ENCODE measurements around the gene C11orf65. TPM values are rescaled to one million over a fixed set of nuclear protein-coding genes. Genes with fewer than 3 reads are reported as not detected.
"Not testable (repeated sequence)": the region's sequence is repeated elsewhere in the genome, so short reads cannot be mapped to it uniquely, and the experiment has no call there.

C11orf65 gene
- total RNA-seq, 1 donor, result 0.86 TPM

DNA sequence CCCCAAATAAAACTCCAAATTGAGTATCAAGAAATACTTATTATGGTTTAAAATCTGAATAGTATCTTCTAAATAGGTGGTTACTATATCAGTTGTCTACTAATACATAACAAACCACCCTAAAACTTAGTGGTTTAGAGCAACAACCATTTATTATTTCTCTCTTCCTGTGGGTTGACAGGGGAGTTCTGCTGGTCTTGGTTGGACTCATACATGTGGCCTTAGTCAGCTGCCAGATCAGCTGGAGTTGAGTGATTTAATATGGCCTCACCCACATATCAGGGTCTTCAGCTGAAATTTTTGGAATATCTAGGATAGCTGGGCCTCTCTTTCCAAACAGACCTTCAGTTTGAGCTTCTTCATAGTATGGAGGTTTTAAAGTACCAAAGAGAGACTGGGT is 34.5 kb downstream of the C11orf65 start:
- DNase-seq (ENCODE audit: low read depth), result peak; percentile 33
- H3K4me3 ChIP-seq (ENCODE audit: low read depth, low read length), result no peak overlapping the region
- TF ChIP-seq, protein P1, sequence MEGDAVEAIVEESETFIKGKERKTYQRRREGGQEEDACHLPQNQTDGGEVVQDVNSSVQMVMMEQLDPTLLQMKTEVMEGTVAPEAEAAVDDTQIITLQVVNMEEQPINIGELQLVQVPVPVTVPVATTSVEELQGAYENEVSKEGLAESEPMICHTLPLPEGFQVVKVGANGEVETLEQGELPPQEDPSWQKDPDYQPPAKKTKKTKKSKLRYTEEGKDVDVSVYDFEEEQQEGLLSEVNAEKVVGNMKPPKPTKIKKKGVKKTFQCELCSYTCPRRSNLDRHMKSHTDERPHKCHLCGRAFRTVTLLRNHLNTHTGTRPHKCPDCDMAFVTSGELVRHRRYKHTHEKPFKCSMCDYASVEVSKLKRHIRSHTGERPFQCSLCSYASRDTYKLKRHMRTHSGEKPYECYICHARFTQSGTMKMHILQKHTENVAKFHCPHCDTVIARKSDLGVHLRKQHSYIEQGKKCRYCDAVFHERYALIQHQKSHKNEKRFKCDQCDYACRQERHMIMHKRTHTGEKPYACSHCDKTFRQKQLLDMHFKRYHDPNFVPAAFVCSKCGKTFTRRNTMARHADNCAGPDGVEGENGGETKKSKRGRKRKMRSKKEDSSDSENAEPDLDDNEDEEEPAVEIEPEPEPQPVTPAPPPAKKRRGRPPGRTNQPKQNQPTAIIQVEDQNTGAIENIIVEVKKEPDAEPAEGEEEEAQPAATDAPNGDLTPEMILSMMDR (IDR thresholded peaks at IDR 0.05; ENCODE audit: insufficient read depth, low read depth, low read length), result no peak

DNA sequence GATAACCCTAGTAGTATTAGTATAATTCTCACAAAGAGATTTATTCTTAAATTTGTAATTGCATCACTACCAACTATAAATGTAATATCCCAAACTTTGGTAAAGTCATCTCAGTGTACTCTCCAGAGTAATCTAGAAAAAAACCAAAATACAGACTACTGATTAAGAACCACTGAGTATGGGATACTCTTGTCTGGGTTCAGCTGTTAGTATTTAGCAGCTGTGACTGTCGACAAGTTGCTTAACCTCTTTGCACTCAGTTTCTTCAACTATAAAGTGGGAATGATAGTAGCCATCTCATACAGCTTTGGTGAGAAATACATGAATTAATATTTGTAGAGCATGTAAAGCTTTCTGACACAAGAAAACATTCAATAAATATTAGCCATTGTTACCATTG is 35.3 kb downstream of the C11orf65 start:
- H3K4me3 ChIP-seq (ENCODE audit: low read depth, low read length), result no peak overlapping the region
- DNase-seq (ENCODE audit: low read depth), result no peak
- TF ChIP-seq, protein P1 (IDR thresholded peaks at IDR 0.05; ENCODE audit: insufficient read depth, low read depth, low read length), result no peak

DNA sequence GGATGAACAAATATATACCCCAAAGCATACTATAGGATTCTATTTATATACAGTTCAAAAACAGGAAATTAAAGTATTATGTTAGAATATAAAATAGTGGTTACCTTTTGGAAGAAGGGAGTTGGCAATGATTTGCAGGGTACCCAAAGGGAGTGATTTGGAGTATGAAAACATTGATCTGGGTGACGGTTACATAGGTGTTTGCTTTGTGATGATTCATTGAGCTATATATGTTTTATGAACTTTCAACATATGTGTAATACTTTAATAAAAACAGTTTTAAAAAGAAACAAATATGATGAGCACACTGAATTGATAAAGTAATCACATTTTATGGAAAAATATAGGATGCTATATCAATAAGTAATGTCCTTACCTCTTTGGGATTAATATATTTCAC is 36.0 kb downstream of the C11orf65 start:
- TF ChIP-seq, protein P1 (IDR thresholded peaks at IDR 0.05; ENCODE audit: insufficient read depth, low read depth, low read length), result no peak
- DNase-seq (ENCODE audit: low read depth), result no peak
- H3K4me3 ChIP-seq (ENCODE audit: low read depth, low read length), result no peak overlapping the region

DNA sequence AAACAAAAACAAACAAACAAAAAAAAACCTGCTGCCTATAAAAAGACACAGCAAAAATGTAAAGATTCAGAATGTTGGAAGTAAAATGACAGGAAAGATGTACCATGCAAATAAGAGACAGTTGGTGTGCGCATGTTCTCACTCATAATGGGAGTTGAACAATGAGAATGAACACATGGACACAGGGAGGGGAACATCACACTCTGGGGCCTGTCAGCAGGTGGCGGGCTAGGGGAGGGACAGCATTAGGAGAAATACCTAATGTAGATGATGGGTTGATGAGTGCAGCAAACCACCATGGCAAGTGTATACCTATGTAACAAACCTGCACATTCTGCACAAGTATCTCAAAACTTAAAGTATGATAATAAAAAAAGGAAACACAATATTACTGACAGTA is 49.8 kb downstream of the C11orf65 start:
- peak; percentile 20 for DNase-seq (ENCODE audit: low read depth)
- TF ChIP-seq, protein P1 (IDR thresholded peaks at IDR 0.05; ENCODE audit: insufficient read depth, low read depth, low read length), result peak; percentile 44
- H3K4me3 ChIP-seq (ENCODE audit: low read depth, low read length), result not testable (repeated sequence)

DNA sequence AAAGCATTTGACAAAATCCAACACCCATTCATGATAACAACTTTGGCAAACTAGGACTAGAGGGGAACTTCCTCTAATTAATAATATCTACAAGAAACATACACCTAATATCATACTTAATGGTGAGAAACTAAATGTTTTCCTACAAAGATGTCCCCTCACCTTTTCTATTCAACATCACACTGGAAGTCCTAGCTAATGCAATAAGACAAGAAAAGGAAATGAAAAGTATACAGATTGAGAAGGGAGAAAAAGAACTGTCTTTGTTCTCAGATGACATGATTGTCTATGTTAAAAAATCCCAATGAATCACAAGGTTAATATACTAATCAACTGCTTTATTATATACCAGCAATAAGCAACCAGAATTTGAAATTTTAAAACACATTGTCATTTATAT is 52.4 kb downstream of the C11orf65 start:
- DNase-seq (ENCODE audit: low read depth), result no peak
- H3K4me3 ChIP-seq (ENCODE audit: low read depth, low read length), result no peak overlapping the region
- TF ChIP-seq, protein P1 (IDR thresholded peaks at IDR 0.05; ENCODE audit: insufficient read depth, low read depth, low read length), result no peak

DNA sequence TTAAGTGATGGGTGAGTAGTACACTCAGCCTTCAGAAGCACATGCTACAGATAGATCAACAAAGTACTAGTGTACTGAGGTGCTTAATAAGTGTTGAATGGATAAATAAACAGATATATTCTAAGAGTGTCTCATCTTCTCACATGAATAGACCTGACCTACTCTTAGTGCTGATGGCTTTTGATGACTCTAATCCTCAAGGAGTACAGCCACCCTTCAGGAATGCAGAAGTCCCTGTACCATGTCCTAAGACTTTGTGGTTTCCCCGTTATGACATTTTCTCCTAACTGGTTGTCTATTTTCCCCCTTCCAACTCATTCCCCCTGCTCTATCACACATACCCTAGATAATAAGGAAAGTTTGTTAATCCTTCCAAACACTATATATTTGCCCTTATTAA is 61.6 kb downstream of the C11orf65 start:
- TF ChIP-seq, protein P1 (IDR thresholded peaks at IDR 0.05; ENCODE audit: insufficient read depth, low read depth, low read length), result no peak
- no peak for DNase-seq (ENCODE audit: low read depth)
- no peak overlapping the region for H3K4me3 ChIP-seq (ENCODE audit: low read depth, low read length)

DNA sequence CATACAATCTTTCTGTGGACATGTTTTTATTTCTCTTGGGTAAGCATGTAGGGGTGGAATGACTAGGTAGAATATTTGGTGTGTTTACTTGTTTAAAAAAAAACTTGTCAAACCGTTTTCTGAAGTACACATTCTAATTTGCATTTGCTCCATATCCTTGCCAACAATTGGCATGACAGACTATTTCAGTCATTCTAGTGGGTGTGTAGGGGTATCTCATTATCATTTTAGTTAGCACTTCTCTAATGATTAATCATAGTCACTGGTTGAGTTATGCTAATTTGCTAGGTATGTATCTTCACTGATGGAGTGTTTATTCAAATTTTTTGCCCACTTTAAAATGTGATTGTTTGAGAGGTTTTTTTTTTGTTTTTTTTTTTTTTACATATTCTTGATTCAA is 64.3 kb downstream of the C11orf65 start:
- DNase-seq (ENCODE audit: low read depth), result no peak
- TF ChIP-seq, protein P1 (IDR thresholded peaks at IDR 0.05; ENCODE audit: insufficient read depth, low read depth, low read length), result no peak
- no peak overlapping the region for H3K4me3 ChIP-seq (ENCODE audit: low read depth, low read length)
